Mesothelial cell of epicardium (in vitro differentiated cells): Measurements from ENCODE around the gene FOLR1. TPM values are rescaled to one million over a fixed set of nuclear protein-coding genes. Genes with fewer than 3 reads are reported as not detected.
"Not testable (repeated sequence)": the region's sequence is repeated elsewhere in the genome, so short reads cannot be mapped to it uniquely, and the experiment has no call there.

Experiments
- DNase-seq, 2 experiments: peaks; one replicate each; pipeline ENCODE4 v3.0.0; 2021; ENCODE audit warnings: low spot score in 2 of 2; ENCODE audit not compliant: unreplicated experiment in 2 of 2
- H3K27ac Mint-ChIP-seq: 2 replicates; pipeline ENCODE4 v1.8.0; 2021; ENCODE audit warnings: mixed read lengths
- H3K27me3 Mint-ChIP-seq: 2 replicates; pipeline ENCODE4 v1.8.0; 2021; ENCODE audit warnings: low read depth, mixed read lengths
- H3K36me3 Mint-ChIP-seq: 2 replicates; pipeline ENCODE4 v1.8.0; 2021; ENCODE audit warnings: mixed read lengths
- H3K4me1 Mint-ChIP-seq: 2 replicates; pipeline ENCODE4 v1.8.0; 2021; ENCODE audit warnings: mixed read lengths
- H3K4me3 Mint-ChIP-seq: 2 replicates; pipeline ENCODE4 v1.8.0; 2021; ENCODE audit warnings: mild to moderate bottlenecking, moderate library complexity, mixed read lengths
- H3K9me3 Mint-ChIP-seq: 2 replicates; pipeline ENCODE4 v1.8.0; 2021; ENCODE audit warnings: mixed read lengths
- total RNA-seq: library from RNA; stranded (reverse); gene quantifications from 3 replicates; pipeline ENCODE4 v1.2.1, GENCODE V29; 2021
- TF ChIP-seq, protein P1 (sequence below): fragments of 200-600 bp; sonication (generic); IDR thresholded peaks from one replicate; pipeline ENCODE4 v1.5.0; 2021; ENCODE audit warnings: antibody characterized with exemption; ENCODE audit not compliant: unreplicated experiment

Gene FOLR1
- total RNA-seq, 1 donor from 2014 or later, result 1.0 TPM

DNA sequence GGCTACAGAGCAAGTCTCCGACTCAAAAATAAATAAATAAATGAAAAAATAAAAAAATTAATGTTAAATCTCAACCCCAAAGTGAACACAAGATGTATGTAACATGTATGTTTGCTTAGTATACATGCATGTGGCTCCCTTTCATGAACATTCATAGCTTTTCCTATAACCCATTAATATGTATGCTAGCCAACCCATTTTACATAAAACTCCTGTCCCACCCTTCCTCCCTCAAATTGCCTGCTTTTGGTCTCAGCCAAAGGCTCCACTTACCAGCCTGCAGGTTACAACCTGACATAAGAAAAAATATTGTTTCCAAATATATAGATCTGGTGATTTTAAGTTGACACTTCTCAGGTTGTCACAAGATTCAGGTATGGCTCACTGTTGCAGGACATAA is 3.7 kb upstream of the FOLR1 start:
- Mint-ChIP-seq H3K27me3 (no peaks in the 10 kb centered on the region), H3K4me3 (no peak overlapping the region), H3K9me3 (no peaks in the 10 kb centered on the region), H3K27ac (no peak overlapping the region), H3K4me1 (peaks cover 26% of the 10 kb centered on the region), H3K36me3 (no peaks in the 10 kb centered on the region)
- DNase-seq, result no peak
- TF ChIP-seq, protein P1, sequence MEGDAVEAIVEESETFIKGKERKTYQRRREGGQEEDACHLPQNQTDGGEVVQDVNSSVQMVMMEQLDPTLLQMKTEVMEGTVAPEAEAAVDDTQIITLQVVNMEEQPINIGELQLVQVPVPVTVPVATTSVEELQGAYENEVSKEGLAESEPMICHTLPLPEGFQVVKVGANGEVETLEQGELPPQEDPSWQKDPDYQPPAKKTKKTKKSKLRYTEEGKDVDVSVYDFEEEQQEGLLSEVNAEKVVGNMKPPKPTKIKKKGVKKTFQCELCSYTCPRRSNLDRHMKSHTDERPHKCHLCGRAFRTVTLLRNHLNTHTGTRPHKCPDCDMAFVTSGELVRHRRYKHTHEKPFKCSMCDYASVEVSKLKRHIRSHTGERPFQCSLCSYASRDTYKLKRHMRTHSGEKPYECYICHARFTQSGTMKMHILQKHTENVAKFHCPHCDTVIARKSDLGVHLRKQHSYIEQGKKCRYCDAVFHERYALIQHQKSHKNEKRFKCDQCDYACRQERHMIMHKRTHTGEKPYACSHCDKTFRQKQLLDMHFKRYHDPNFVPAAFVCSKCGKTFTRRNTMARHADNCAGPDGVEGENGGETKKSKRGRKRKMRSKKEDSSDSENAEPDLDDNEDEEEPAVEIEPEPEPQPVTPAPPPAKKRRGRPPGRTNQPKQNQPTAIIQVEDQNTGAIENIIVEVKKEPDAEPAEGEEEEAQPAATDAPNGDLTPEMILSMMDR, result no peak

DNA sequence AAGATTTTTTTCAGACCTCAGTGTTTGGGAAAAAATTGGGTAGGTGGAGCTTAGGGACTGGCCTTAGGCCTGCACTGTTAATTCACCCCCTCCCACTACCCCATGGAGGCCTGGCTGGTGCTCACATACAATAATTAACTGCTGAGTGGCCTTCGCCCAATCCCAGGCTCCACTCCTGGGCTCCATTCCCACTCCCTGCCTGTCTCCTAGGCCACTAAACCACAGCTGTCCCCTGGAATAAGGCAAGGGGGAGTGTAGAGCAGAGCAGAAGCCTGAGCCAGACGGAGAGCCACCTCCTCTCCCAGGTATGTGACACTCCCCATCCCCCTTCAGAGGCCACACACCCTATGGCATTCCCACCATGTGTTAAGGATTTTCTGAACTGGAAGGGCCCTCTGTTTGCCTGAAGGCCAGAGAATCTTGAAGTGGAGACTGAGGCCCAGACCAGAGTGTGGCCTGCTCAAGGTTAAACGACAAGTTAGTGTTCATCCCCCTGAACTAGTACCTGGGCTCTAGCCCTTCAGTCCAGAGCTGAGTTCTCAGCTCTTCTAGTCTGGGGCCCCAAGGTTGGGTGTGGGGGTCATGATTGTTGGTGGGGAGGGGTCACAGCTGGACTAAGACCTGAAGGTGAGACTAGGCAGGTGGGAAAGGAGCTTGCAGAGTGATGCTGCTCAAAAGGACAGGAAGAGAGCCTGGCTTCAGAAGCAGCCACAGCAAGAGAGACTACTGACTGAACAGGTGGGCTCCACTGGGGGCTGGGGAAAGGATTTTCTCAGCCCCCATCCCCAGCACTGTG is 2.3 kb upstream of the FOLR1 start:
- H3K27me3 Mint-ChIP-seq, result no peaks in the 10 kb centered on the region
- no peak overlapping the region for H3K27ac Mint-ChIP-seq

DNA sequence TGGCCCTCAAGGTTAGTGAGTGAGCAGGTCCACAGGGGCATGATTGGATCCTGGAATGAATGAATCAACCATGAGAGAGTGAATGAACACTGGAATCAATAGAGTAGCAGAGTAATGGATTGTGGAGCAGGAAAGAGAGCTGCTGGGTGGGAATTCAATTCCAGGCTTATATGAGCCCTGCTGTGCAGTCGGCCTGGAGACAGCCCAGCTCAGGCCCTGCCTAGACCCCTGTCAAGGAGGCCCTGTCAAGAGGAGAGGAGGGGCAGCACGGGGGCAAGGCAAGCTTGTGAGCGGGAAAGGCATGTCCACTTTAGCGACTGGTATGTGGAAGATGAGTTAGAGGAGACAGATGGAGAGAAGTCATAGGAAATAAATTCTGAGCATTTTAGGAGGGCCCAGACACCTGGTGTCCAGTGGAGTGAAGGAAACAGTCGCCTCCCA is 1.3 kb upstream of the FOLR1 start:
- no peaks in the 10 kb centered on the region for H3K9me3 Mint-ChIP-seq
- H3K27ac Mint-ChIP-seq, result no peak overlapping the region
- H3K4me3 Mint-ChIP-seq, result no peak overlapping the region
- peak in 1 of 2 experiments; percentile 36 for DNase-seq
- TF ChIP-seq, protein P1, result no peak
- peaks cover 22% of the 10 kb centered on the region for H3K4me1 Mint-ChIP-seq
- no peaks in the 10 kb centered on the region for H3K36me3 Mint-ChIP-seq
- no peaks in the 10 kb centered on the region for H3K27me3 Mint-ChIP-seq

More for the DNA sequence above, 2.3 kb upstream of the FOLR1 start:
- DNase-seq, result no peak
- H3K4me1 Mint-ChIP-seq, result peaks cover 22% of the 10 kb centered on the region
- no peaks in the 10 kb centered on the region for H3K9me3 Mint-ChIP-seq
- no peaks in the 10 kb centered on the region for H3K36me3 Mint-ChIP-seq
- no peak overlapping the region for H3K4me3 Mint-ChIP-seq
- TF ChIP-seq, protein P1, result no peak

DNA sequence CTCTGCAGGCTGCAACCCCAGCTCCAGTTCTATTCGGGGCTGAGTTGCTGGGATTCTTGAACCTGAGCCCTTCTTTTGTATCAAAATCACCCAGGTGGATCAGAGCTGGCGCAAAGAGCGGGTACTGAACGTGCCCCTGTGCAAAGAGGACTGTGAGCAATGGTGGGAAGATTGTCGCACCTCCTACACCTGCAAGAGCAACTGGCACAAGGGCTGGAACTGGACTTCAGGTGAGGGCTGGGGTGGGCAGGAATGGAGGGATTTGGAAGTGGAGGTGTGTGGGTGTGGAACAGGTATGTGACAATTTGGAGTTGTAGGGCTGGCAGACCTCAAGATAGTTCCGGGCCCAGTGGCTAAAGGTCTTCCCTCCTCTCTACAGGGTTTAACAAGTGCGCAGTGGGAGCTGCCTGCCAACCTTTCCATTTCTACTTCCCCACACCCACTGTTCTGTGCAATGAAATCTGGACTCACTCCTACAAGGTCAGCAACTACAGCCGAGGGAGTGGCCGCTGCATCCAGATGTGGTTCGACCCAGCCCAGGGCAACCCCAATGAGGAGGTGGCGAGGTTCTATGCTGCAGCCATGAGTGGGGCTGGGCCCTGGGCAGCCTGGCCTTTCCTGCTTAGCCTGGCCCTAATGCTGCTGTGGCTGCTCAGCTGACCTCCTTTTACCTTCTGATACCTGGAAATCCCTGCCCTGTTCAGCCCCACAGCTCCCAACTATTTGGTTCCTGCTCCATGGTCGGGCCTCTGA is 3.8 kb downstream of the FOLR1 start:
- Mint-ChIP-seq H3K27me3 (no peaks in the 10 kb centered on the region), H3K27ac (no peak overlapping the region), H3K36me3 (no peaks in the 10 kb centered on the region), H3K4me1 (peaks cover 6% of the 10 kb centered on the region), H3K9me3 (no peaks in the 10 kb centered on the region), H3K4me3 (no peak overlapping the region)
- TF ChIP-seq, protein P1, result no peak
- DNase-seq, result peak in 1 of 2 experiments; percentile 29

DNA sequence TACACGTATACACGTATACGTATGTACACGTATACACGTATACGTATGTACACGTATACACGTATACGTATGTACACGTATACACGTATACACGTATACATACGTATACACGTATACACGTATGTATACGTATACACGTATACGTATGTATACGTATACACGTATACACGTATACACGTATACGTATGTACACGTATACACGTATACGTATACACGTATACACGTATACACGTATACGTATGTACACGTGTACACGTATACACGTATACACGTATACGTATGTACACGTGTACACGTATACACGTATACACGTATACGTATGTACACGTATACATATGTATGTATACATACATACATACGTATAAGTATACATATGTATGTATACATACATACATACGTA is 9.5 kb downstream of the FOLR1 start:
- H3K27me3 Mint-ChIP-seq, H3K36me3 Mint-ChIP-seq, H3K9me3 Mint-ChIP-seq, H3K4me1 Mint-ChIP-seq, H3K27ac Mint-ChIP-seq, DNase-seq, H3K4me3 Mint-ChIP-seq: not testable (repeated sequence)

DNA sequence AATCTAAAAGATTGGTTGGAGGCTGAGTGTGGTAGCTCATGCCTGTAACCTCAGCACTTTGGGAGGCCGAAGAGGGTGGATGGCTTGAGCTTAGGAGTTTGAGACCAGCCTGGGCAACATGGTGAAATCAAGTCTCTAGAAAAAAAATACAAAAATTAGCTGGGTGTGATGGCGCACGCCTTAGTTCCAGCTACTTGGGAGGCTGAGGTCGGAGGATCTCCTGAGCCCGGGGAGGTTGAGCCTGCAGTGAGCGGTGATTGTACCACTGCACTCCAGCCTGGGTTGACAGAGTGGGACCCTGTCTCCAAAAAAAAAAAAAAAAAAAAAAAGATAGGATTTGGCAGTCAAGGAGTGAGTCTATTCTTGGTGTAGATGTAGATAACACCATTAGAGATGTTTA is 10.6 kb downstream of the FOLR1 start:
- no peaks in the 10 kb centered on the region for H3K36me3 Mint-ChIP-seq
- H3K27ac Mint-ChIP-seq, result no peak overlapping the region
- TF ChIP-seq, protein P1, result no peak
- no peak overlapping the region for H3K4me3 Mint-ChIP-seq
- no peak for DNase-seq
- H3K4me1 Mint-ChIP-seq, result no peaks in the 10 kb centered on the region
- no peaks in the 10 kb centered on the region for H3K9me3 Mint-ChIP-seq
- no peaks in the 10 kb centered on the region for H3K27me3 Mint-ChIP-seq
